AG09309 (cell line): Measurements from ENCODE around the gene TFIP11.

Experiments used
- DNase-seq: peaks from one replicate; pipeline ENCODE4 v3.0.0-alpha.2; 2010; ENCODE audit warnings: low read depth
- H3K4me3 ChIP-seq: 2 replicates; pipeline ENCODE4 v1.5.1; 2011; ENCODE audit warnings: mild to moderate bottlenecking, low read depth, low read length, moderate library complexity; ENCODE audit not compliant: control insufficient read depth
- CTCF ChIP-seq: IDR thresholded peaks from 2 replicates; pipeline ENCODE4 v1.5.1; 2011; ENCODE audit warnings: mild to moderate bottlenecking, low read depth, low read length, inconsistent platforms; ENCODE audit not compliant: insufficient read depth, control insufficient read depth; ENCODE audit errors: missing control alignments

Gene TFIP11

GRCh38 chr22:26457661-26458272 is 54.5 kb downstream of the TFIP11 start:
- no peak for DNase-seq
- no peak overlapping the region for H3K4me3 ChIP-seq
- no peak for TF ChIP-seq CTCF

- TF ChIP-seq CTCF: no peak
- no peak for DNase-seq
- H3K4me3 ChIP-seq: no peak overlapping the region
Observed at GRCh38 chr22:26453812-26454500, 58.3 kb downstream of the TFIP11 start.

- H3K4me3 ChIP-seq: no peak overlapping the region
- TF ChIP-seq CTCF: no peak
- DNase-seq: no peak
Observed at GRCh38 chr22:26453216-26453615, 59.1 kb downstream of the TFIP11 start.

DNA sequence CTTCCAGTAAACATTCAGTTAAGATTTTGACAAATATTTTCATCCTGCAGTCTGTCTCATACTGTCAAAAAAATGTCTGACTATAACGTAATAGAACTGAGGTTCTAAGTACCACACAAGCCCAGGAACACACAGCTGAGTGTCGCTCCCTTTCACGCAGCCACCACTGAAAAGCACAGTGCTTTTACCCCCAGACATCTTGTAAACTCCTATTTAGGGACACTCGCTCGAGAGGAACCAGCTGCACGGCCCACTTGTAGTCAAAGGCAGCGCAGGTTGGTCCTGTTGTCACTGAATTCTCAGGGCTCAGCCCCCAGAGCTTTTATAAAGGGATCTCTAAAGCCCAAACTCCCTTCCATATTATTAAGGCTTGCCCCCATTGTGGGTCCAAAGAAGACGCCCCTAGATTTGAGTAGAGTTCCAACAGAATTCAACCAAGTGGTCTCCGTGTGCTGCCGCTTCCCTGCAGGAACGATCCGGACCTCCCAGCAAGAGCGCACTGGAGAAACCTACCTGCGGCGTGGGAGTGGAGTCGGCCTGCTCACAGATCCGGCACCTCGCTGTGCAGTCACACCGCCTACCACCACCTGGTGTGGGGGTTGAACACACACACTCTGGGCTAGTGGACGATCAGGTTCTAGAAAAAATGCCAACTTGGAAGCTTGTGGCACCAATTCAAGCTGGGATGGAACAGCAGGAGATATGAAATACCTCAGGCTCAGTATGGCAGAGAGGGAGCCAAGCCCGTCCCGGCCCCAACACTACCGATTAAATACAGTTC is 59.8 kb downstream of the TFIP11 start:
- no peak overlapping the region for H3K4me3 ChIP-seq
- TF ChIP-seq CTCF: no peak
- no peak for DNase-seq

DNA sequence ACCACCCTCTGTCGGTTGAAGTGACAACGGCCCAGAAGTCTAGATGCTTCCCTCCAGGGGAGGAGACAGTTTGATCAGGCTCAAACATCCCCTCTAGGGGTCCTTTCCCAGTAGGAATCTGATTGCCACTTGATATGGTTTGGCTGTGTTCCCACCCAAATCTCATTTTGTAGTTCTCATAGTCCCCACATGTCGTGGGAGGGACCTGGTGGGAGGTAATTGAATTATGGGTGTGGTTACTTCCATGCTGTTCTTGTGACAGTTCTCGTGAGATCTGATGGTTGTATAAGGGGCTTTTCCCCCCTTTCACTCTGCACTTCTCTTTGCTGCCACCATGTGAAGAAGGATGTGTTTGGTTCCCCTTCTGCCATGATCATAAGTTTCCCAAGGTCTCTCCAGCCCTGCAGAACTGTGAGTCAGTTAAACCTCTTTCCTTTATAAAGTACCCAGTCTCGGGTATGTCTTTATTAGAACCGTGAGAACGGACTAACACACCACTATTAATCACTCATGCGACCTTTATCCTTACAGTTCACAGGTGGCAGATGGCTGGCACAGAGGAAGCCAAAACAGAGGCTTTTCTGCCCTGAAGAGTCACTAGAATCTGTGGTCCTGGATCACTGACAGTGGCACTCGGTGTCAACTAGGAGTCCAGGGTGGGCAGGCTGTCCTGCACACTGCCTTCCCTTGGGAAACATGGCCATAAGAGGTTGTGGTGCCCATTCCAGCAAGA is 61.7 kb downstream of the TFIP11 start:
- no peak overlapping the region for H3K4me3 ChIP-seq
- TF ChIP-seq CTCF: no peak
- DNase-seq: no peak

- DNase-seq: no peak
- TF ChIP-seq CTCF: no peak
- no peak overlapping the region for H3K4me3 ChIP-seq
Observed at GRCh38 chr22:26448941-26449340, 63.3 kb downstream of the TFIP11 start.
